HepG2 (cell line): ENCODE measurements around the gene TIMM44.

Source experiments
- SMARCC2 ChIP-seq: fragments of 450-650 bp; IDR thresholded peaks from 2 replicates; pipeline ENCODE4 v1.6.1; 2017; ENCODE audit warnings: antibody characterized with exemption, mild to moderate bottlenecking
- SUZ12 ChIP-seq: fragments of 150-350 bp; IDR thresholded peaks from 2 replicates; pipeline ENCODE4 v1.6.1; 2014; ENCODE audit warnings: low read depth, low read length
- YY1 ChIP-seq: IDR thresholded peaks from 2 replicates; pipeline ENCODE4 v1.6.1; 2011; ENCODE audit warnings: low read length, low read depth, moderate library complexity, mild to moderate bottlenecking; ENCODE audit not compliant: insufficient read depth, insufficient replicate concordance
- ZNF281 ChIP-seq: sonication (generic); formaldehyde crosslinking; IDR thresholded peaks from 2 replicates; pipeline ENCODE4 v1.4.0; 2020; ENCODE audit warnings: missing genetic modification reagents, borderline replicate concordance

- TF ChIP-seq YY1 (no peak), SMARCC2 (no peak), ZNF281 (CRISPR knock-in tag) (no peak), SUZ12 (no peak)
Measured at GRCh38 chr19:7905268-7905667, 38.2 kb downstream of the TIMM44 start.
